ENCODE results near the gene MGAT3. TPM values are rescaled to one million over a fixed set of nuclear protein-coding genes. Genes with fewer than 3 reads are reported as not detected.

MGAT3 gene
- total and polyA plus RNA-seq, 9 of the 15 experiments (the other 6 are each of a cell fraction or from before 2014, with no cell fraction given), result 0.10 to 11.5 (median 4.6) TPM

DNA sequence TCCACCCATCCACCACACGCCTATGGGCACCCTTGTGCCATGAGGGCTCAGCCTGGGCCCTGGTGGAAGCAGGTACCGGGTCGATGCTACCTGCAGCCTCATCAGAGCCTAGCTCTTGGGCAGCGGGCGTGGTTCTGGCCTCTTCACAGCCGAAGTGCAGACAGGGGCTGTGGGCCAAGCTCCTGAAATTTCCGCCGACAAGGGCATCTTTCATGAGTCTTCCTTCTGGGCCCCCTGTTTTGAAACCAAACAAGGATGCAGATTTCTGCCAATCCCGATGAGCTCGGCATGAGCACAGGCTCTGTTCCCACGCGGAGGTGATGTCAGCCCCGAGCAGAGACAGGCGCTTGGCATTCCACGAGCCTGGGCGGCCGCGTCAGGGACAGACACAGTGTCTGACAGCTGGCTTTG, 22.6 kb upstream of the MGAT3 start:
- in situ Hi-C loops (cut with MboI), result no loop called here
- no peak overlapping the region for H3K4me2 ChIP-seq (ENCODE audit: insufficient read depth, low read length)
- no peaks in the 10 kb centered on the region for H3K79me2 ChIP-seq (ENCODE audit: control insufficient read depth, insufficient read depth, low read length)
- no peak overlapping the region for H3K27ac ChIP-seq (ENCODE audit: extremely low read depth, low read depth, low read length)
- no peaks in the 10 kb centered on the region for H3K9me3 ChIP-seq (replicated peaks; ENCODE audit: control insufficient read depth, insufficient read depth, low read depth, low read length)
- ATAC-seq (no peak), DNase-seq (ENCODE audit: extremely low read depth in 1 of 4, low spot score in 3 of 4) (no peak), FAIRE-seq (no peak)
- intact Hi-C loops (cut with micrococcal nuclease), result no loop called here
- no TSS peak for BruUV-seq (replicated peaks)
- no peaks in the 10 kb centered on the region for H3K27me3 ChIP-seq (ENCODE audit: control insufficient read depth in 2 of 2, insufficient read depth in 2 of 2, low read length in 2 of 2)
- H4K20me1 ChIP-seq (replicated peaks; ENCODE audit: control insufficient read depth, insufficient read depth, low read length), result no peaks in the 10 kb centered on the region
- ChIA-PET CTCF (ENCODE audit: low intra/inter-chr PET ratio) (no interaction called here), POLR2A (interaction anchor here (0.6 kb wide), 1 partner anchor 67 kb away, joined by 3 read pairs; no protein-coding TSS in a partner anchor)
- peaks cover 25% of the 10 kb centered on the region; the same call in 2 of the 3 replicates for H3K36me3 ChIP-seq (ENCODE audit: control insufficient read depth, insufficient read depth, low read length)
- no peaks in the 10 kb centered on the region for H3K9me1 ChIP-seq (ENCODE audit: control insufficient read depth, insufficient read depth, low read length)
- H2AFZ ChIP-seq (ENCODE audit: low read depth, low read length), result no peak overlapping the region
- peaks cover 6 to 38% of the 10 kb centered on the region in 2 experiments; a peak in 4 of 5 replicates for H3K4me1 ChIP-seq (replicated peaks in 1 of 2; ENCODE audit: control insufficient read depth in 2 of 2, insufficient read depth in 2 of 2, low read length in 2 of 2)
- H3K4me3 ChIP-seq, result no peak overlapping the region
- TF ChIP-seq SMAD1 (IDR thresholded peaks at IDR 0.05; ENCODE audit: low read depth, low read length, partially characterized antibody) (no peak), ILF3 (IDR thresholded peaks at IDR 0.05; ENCODE audit: borderline replicate concordance) (no peak), ZNF436 (CRISPR knock-in tag; IDR thresholded peaks at IDR 0.05) (no peak), POLR2G (IDR thresholded peaks at IDR 0.05; ENCODE audit: low read depth, low read length) (peak; percentile 43; the same call in 1 of the 2 replicates)
- TF ChIP-seq, protein P1, sequence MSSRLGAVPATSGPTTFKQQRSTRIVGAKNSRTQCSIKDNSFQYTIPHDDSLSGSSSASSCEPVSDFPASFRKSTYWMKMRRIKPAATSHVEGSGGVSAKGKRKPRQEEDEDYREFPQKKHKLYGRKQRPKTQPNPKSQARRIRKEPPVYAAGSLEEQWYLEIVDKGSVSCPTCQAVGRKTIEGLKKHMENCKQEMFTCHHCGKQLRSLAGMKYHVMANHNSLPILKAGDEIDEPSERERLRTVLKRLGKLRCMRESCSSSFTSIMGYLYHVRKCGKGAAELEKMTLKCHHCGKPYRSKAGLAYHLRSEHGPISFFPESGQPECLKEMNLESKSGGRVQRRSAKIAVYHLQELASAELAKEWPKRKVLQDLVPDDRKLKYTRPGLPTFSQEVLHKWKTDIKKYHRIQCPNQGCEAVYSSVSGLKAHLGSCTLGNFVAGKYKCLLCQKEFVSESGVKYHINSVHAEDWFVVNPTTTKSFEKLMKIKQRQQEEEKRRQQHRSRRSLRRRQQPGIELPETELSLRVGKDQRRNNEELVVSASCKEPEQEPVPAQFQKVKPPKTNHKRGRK (tag; IDR thresholded peaks at IDR 0.05), result no peak
- TF ChIP-seq, protein P2, sequence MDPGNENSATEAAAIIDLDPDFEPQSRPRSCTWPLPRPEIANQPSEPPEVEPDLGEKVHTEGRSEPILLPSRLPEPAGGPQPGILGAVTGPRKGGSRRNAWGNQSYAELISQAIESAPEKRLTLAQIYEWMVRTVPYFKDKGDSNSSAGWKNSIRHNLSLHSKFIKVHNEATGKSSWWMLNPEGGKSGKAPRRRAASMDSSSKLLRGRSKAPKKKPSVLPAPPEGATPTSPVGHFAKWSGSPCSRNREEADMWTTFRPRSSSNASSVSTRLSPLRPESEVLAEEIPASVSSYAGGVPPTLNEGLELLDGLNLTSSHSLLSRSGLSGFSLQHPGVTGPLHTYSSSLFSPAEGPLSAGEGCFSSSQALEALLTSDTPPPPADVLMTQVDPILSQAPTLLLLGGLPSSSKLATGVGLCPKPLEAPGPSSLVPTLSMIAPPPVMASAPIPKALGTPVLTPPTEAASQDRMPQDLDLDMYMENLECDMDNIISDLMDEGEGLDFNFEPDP (CRISPR knock-in tag; IDR thresholded peaks at IDR 0.05), result no peak
- TF ChIP-seq, protein P3, sequence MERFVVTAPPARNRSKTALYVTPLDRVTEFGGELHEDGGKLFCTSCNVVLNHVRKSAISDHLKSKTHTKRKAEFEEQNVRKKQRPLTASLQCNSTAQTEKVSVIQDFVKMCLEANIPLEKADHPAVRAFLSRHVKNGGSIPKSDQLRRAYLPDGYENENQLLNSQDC (CRISPR knock-in tag; IDR thresholded peaks at IDR 0.05), result no peak
- WGBS (ENCODE audit: insufficient coverage, low coverage, missing lambda C conversion rate), result 83% methylated on average over 17 of the region's 18 CpGs
- H3K9ac ChIP-seq (ENCODE audit: insufficient read depth in 1 of 2, low read depth in 2 of 2, low read length in 2 of 2), result 0 out of 4 replicates have a peak overlapping the region, but pooled peaks of 1 of the 2 experiments have one; percentile 9
